K562 (cell line): ENCODE results near the gene PDLIM4. TPM values are rescaled to one million over a fixed set of nuclear protein-coding genes. Genes with fewer than 3 reads are reported as not detected.
A peak's percentile ranks its signal among the peaks of the same experiment; 100 is the strongest.

ENCODE experiments used
- E2F3 ChIP-seq: fragments of 250-450 bp; sonication (Bioruptor Pico); IDR thresholded peaks from 2 replicates; pipeline ENCODE4 v1.4.0; 2020; ENCODE audit warnings: mild to moderate bottlenecking
- GABPB1 ChIP-seq: sonication (generic); formaldehyde crosslinking; IDR thresholded peaks from 2 replicates; pipeline ENCODE4 v1.8.0; 2022; ENCODE audit warnings: mild to moderate bottlenecking, missing genetic modification reagents
- HNRNPH1 ChIP-seq: fragments of 200-400 bp; formaldehyde crosslinking; optimal IDR thresholded peaks from 2 replicates; pipeline ENCODE3; 2017; ENCODE audit warnings: low read depth, mild to moderate bottlenecking, low read length, moderate library complexity
- IRF9 ChIP-seq: fragments of 450-650 bp; IDR thresholded peaks from 2 replicates; pipeline ENCODE4 v1.6.1; 2016; ENCODE audit warnings: missing biosample characterization, missing genetic modification characterization
- KAT8 ChIP-seq: fragments of 450-650 bp; IDR thresholded peaks from 2 replicates; pipeline ENCODE4 v1.6.1; 2016; ENCODE audit warnings: low read depth, mild to moderate bottlenecking
- KDM1A ChIP-seq, 2 experiments: fragments of 450-650 bp; IDR thresholded peaks; 2 replicates each; pipeline ENCODE4 v1.6.1; 2016; ENCODE audit warnings: mild to moderate bottlenecking in 2 of 2
- MYC ChIP-seq, 2 experiments: fragments of 250-450 bp in 1 of 2; sonication (Bioruptor Pico) in 1 of 2; IDR thresholded peaks; 2 replicates each; pipeline versions ENCODE4 v1.5.1 to v1.6.1; 2012 to 2021; ENCODE audit warnings: low read depth in 2 of 2, borderline replicate concordance in 1 of 2, improper control_type of control experiment in 1 of 2, low read length in 1 of 2, mild to moderate bottlenecking in 1 of 2, moderate library complexity in 1 of 2
- NUFIP1 ChIP-seq: fragments of 450-650 bp; IDR thresholded peaks from 2 replicates; pipeline ENCODE4 v1.6.1; 2018; ENCODE audit not compliant: partially characterized antibody
- RUNX1 ChIP-seq: sonication (generic); IDR thresholded peaks from 2 replicates; pipeline ENCODE4 v1.6.1; 2016; ENCODE audit warnings: antibody characterized with exemption, low read depth
- SMARCB1 ChIP-seq: IDR thresholded peaks from 2 replicates; pipeline ENCODE4 v1.6.1; 2011; ENCODE audit warnings: improper control_type of control experiment, low read depth; ENCODE audit not compliant: insufficient read length
- SMC3 ChIP-seq: conservative IDR thresholded peaks from 2 replicates; pipeline ENCODE4 v1.6.1; 2011; ENCODE audit warnings: low read depth, low read length, improper control_type of control experiment; ENCODE audit not compliant: insufficient read depth
- SUPT5H ChIP-seq: fragments of 450-650 bp; IDR thresholded peaks from 2 replicates; pipeline ENCODE4 v1.6.1; 2016
- THAP12 ChIP-seq: fragments of 250-450 bp; sonication (Bioruptor Pico); IDR thresholded peaks from 2 replicates; pipeline ENCODE4 v1.9.0; 2021; ENCODE audit warnings: mild to moderate bottlenecking, inconsistent platforms
- USF2 ChIP-seq: sonication (generic); formaldehyde crosslinking; IDR thresholded peaks from 2 replicates; pipeline ENCODE4 v1.5.0; 2020; ENCODE audit warnings: missing genetic modification reagents
- ZNF212 ChIP-seq: fragments of 450-650 bp; formaldehyde crosslinking; IDR thresholded peaks from 2 replicates; pipeline ENCODE4 v1.4.0; 2020; ENCODE audit warnings: mild to moderate bottlenecking
- ZNF655 ChIP-seq: fragments of 250-450 bp; sonication (Bioruptor Pico); IDR thresholded peaks from 2 replicates; pipeline ENCODE4 v1.5.0; 2021
- ZNF740 ChIP-seq, 3 experiments: fragments of 200-800 bp in 1 of 3; sonication (Bioruptor generic) in 1 of 3; sonication (generic) in 1 of 3; formaldehyde crosslinking in 1 of 3; IDR thresholded peaks; 2 replicates each; pipeline versions ENCODE4 v1.6.1 to v1.8.0; 2016 to 2022; ENCODE audit warnings: mild to moderate bottlenecking in 2 of 3, missing compliant biosample characterization in 2 of 3, missing genetic modification characterization in 2 of 3, missing genetic modification reagents in 1 of 3
- polyA plus RNA-seq, 8 experiments: library from polyadenylated mRNA; depleted of rRNA in 4 of 8; stranded (reverse) in 5 of 8; unstranded in 3 of 8; fragments of >200 nt; fragmentation: Nextera tagmentation in 2 of 8; fragmentation: Illumina TruSeq in 1 of 8; extraction: Ambion mirVana in 2 of 8; extraction: Trizol in 1 of 8; gene quantifications; 2 replicates each; pipeline versions ENCODE4 v1.2.1 to v1.2.3, GENCODE V29; 2011 to 2014; ENCODE audit warnings: inconsistent platforms in 1 of 8, missing spikeins in 1 of 8
- total RNA-seq, 7 experiments: library from RNA; depleted of rRNA in 6 of 7; stranded (reverse); fragments of >200 nt in 6 of 7; fragmentation: Illumina TruSeq in 2 of 7; extraction: Trizol in 2 of 7; gene quantifications; 2 replicates each; pipeline versions ENCODE4 v1.2.1 to v1.2.3, GENCODE V29; 2011 to 2021; ENCODE audit warnings: low replicate concordance in 1 of 7

PDLIM4 gene
- total and polyA plus RNA-seq, 9 of the 15 experiments (the other 6 are each of a cell fraction or from before 2014, with no cell fraction given): 0.28 to 32.8 (median 13.1) TPM

- TF ChIP-seq IRF9 (tag) (no peak), GABPB1 (CRISPR knock-in tag) (no peak; the same call in 1 of the 2 replicates), RUNX1 (0 out of 2 replicates have a peak, but pooled peaks have one; percentile 25), ZNF655 (CRISPR knock-in tag) (no peak), SMARCB1 (no peak), NUFIP1 (no peak), HNRNPH1 (no peak), USF2 (CRISPR knock-in tag) (peak; percentile 88), E2F3 (CRISPR knock-in tag) (no peak), ZNF740 (CRISPR knock-in tag; IDR thresholded peaks at IDR 0.05) (no peak), ZNF740 (tag; IDR thresholded peaks at IDR 0.05) (peak in 1 of 2 experiments; percentile 54; a peak in 1 of 4 replicates), KDM1A (IDR thresholded peaks at IDR 0.05) (no peak), KAT8 (no peak), SMC3 (no peak), ZNF212 (CRISPR knock-in tag) (no peak), THAP12 (CRISPR knock-in tag) (no peak), MYC (IDR thresholded peaks at IDR 0.05; ENCODE audit: low read depth, low read length) (peak; percentile 94), MYC (CRISPR knock-in tag; IDR thresholded peaks at IDR 0.05; ENCODE audit: borderline replicate concordance, low read depth) (no peak), SUPT5H (peak; percentile 76)
Observed at GRCh38 chr5:132293992-132294727, 36.7 kb downstream of the PDLIM4 start, which contains the start of gene SLC22A4 (continued).
